Middle frontal gyrus (tissue), 1 donor: ENCODE data around the gene TMEM109.
A peak's percentile ranks its signal among the peaks of the same experiment; 100 is the strongest.

ENCODE experiments used
- DNase-seq: peaks from one replicate; pipeline ENCODE4 v3.0.0-alpha.2; 2015; ENCODE audit warnings: low spot score; ENCODE audit errors: extremely low spot score

TMEM109 gene

GRCh38 chr11:60913793-60914632 lies at the start of gene TMEM109:
Gene TMEM109 (plus strand): TSS chr11:60914158. CDS start chr11:60919694, 5,536 bp downstream.
- peak; percentile 87 for DNase-seq

DNA sequence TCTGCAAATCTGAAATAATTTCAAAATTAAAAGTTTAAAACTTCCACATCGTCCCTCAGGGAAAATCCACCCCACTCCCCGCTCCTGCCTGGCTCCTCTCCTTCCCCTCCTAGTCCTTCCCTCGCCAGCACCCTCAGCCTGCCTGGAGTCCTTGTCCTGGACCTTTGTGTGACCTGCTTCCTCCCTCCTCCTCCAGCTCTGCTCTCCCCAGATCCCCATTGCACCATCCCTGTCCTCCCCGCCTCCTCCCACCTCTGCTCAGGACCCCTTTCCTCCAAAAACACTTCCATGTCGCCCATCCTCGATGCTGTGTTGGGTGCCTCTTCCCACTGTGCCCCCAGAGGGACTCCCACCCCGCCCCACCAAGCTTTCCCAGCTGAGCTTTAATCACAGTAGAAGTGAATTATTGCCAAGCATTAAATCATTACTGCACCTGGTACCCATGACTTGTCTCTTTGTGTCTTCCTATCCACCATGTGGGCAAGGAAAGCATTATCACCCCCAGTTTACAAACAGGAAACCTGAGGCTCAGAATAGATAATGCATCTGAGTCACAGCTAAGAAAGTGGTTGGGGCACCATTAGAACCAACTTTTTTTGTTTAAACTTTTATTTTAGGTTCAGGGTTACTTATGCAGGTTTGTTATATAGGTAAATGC lies 49.0 kb upstream of the TMEM109 start:
- DNase-seq = no peak

DNA sequence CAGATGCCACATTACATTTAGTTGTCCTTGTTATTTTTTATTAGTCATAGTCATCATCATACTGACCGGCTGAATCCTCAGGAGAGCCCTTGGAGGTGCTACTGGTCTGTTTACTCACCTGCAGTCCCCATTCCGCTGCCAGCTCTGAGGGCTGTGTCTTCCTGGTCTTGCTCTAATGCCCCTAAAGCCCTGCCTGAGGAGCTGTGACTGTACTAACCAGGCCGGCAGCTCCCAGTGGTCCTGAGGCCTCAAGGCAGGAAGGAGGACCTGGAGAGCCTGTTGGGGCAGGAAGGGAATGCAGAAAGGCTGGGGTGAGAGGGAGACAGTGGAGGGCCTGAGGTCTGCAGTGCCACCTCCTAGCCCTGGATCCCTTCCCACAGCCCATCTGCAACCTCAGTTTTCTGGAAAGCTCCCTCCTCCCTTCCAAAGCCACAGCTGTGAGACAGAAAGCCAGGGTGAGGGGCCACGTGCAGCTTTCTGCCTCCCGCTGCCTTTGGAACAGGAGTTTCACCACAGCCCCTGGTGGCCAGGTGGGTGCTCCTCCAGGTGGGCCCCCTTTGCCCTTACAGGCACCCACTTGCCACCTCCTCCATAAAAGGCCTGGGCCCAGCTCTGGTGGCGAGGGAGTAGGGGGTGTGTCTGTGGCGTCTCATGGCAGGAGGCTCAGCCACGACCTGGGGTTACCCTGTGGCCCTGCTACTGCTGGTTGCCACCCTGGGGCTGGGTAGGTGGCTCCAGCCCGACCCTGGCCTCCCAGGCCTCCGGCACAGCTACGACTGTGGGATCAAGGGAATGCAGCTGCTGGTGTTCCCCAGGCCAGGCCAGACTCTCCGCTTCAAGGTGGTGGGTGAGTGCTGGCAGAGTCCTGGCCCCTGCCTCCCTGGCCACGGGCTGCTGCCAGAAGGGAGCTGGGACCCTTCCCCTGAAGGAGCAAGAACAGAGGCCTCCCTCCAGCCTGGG lies 46.8 kb upstream of the TMEM109 start, which contains the start of gene ZP1:
ZP1 (plus strand) TSS at position 632 of the 960 bp plus-strand sequence; CDS start at position 652, 20 bp downstream.
- no peak for DNase-seq

- DNase-seq = no peak
These were observed 45.9 kb upstream of the TMEM109 start for GRCh38 chr11:60867871-60868681.

DNA sequence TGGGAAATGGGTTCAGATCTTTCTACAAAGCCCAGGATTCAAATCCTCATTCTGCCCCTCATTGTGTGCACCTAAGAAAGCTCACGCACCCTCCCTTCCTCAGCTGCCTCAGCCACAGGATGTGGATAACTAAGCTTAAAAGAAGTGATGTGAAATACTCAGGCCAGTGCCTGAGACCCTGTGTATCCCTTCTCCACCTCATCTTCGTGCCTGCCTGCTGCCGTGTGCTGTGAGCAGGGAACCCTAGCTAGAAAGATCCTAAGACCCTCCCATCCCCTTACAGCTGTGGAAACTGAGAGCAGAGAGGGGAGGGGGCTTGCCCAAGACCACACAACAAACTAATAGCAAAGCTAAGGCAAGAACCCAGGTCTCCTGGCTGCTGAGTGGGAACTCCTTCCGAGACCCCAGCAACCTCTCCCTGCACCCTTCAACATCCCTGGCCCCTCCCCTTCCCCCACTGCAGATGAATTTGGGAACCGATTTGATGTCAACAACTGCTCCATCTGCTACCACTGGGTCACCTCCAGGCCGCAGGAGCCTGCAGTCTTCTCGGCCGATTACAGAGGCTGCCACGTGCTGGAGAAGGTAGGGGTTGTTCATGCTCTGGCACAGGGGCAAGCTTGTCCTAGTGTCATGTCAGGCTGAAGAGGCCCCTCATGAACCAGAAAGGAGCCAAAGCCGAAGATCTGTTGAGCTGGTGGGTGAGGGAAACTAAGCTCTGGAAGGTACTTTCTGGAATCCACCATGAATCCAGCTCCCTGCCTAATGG lies 45.1 kb upstream of the TMEM109 start:
- DNase-seq = no peak

- no peak for DNase-seq
These were observed 44.5 kb upstream of the TMEM109 start for GRCh38 chr11:60869451-60869825.

GRCh38 chr11:60870276-60870675 lies 43.7 kb upstream of the TMEM109 start:
- no peak for DNase-seq

DNA sequence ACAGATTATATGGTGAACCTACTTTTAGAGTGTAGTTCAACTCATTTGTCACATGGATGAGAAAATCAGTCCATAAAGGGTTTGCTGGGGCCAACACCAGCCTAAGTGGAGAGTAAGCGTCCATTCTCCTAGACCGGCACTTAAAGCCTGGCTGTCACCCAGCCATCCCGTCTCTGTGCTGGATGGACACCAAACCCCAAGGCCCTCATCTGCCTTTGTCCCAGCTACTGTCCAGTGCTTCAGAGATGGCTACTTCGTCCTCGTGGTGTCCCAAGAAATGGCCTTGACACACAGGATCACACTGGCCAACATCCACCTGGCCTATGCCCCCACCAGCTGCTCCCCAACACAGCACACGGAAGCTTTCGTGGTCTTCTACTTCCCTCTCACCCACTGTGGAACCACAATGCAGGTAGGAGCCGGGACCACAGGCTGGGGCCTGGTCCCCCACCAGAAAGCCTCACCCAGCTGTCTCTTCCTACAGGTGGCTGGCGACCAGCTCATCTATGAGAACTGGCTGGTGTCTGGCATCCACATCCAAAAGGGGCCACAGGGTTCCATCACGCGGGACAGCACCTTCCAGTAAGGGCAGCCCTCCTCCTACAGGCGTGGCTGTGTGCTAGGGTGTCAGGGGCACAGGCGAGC lies 43.1 kb upstream of the TMEM109 start:
- DNase-seq = no peak

- no peak for DNase-seq
These were observed 42.4 kb upstream of the TMEM109 start for GRCh38 chr11:60871378-60872061.

DNA sequence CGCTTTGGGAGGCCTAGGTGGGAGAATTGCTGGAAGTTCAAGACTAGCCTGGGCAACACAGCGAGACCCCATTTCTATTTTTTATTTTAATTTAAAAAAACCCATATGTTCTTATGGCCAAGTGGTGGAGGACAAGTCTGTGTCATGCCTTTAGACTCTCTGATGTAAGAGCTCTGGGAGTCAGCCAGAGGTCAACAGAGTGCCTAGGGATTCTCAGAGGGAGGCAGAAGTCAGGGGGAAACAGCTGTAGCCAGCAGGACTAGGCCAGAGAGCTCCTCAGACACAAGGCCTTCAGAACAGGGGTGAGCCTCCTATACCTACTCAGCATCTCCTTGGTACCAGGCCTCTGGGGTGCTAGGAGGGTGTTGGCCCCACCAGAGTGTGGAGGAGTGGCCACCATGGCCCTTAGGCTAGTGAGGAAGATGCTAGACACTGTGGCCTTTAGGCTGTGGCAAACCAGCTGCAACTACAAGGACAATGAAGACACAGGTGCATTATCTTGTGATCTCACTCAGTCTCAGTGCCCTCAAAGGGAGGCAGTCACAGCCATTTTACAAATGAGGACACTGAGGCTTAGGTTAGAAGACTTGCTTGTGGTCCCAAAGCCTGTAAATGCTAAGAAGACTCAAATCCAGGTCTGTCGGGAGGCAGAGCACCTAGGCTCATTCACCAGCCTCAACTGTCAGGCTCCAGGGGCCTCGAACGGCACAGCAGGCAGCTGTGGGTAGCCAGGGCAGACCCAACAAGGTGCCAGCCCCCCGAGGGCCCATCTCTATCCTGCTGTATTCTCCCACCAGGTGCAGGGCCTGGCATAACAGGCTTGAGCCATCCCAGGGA lies 41.6 kb upstream of the TMEM109 start:
- DNase-seq = no peak

DNA sequence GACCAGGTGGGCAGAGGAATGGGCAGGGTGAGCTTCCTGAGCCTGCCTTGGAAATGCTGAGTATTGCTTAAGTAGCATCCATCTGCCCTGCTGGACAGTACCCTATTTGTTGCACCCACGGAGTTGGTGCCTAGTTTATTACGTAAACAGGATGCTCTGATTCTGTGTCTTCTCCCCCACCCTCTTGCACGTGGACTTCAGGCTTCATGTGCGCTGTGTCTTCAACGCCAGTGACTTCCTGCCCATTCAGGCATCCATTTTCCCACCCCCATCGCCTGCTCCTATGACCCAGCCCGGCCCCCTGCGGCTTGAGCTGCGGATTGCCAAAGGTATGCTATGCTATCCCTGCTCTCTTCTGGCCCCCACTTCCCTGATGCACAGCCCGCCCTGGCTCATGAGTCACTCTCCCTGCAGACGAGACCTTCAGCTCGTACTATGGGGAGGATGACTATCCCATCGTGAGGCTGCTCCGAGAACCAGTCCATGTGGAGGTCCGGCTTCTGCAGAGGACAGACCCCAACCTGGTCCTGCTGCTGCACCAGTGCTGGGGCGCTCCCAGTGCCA lies 40.9 kb upstream of the TMEM109 start:
- no peak for DNase-seq

DNA sequence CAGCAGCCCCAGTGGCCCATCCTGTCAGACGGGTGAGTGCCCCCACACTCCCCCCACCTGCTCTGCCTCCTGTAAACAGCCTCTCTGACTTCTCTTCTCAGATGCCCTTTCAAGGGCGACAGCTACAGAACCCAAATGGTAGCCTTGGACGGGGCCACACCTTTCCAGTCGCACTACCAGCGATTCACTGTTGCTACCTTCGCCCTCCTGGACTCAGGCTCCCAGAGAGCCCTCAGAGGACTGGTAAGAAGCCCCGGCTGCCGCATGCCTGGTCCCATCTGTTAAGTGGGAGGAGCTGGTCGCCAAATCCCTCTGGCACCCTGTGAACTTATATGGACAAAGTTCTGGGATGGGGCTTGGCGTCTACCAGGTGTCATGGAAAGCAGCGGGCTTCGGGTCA lies 40.4 kb upstream of the TMEM109 start:
- no peak for DNase-seq

GRCh38 chr11:60874421-60875365 lies 39.3 kb upstream of the TMEM109 start:
- no peak for DNase-seq

GRCh38 chr11:60875366-60876167 lies 38.4 kb upstream of the TMEM109 start:
- DNase-seq = no peak

- DNase-seq = no peak
These were observed 37.8 kb upstream of the TMEM109 start for GRCh38 chr11:60876168-60876485.
